PC-3 (cell line): Measurements from ENCODE around the gene CYP27A1. TPM values are rescaled to one million over a fixed set of nuclear protein-coding genes. Genes with fewer than 3 reads are reported as not detected.

Experiments
- ATAC-seq: fragments of 200-7000 bp; cut with Tn5 transposase; 2 replicates; pipeline ENCODE4 v1.9.1; 2020; ENCODE audit warnings: mild to moderate bottlenecking, moderate library complexity
- BruUV-seq: library from RNA; stranded (reverse); fragments of 400-500 nt; replicated peaks from 2 replicates; lab custom pipeline; 2021; lab: Mats Ljungman, UMichigan
- CTCF ChIA-PET: fragments of 300-600 bp; sonication (Branson Sonifier 250); formaldehyde crosslinking; loops from one replicate; lab custom pipeline; 2022; ENCODE audit warnings: antibody characterized with exemption; lab: Charles Lee
- POLR2A ChIA-PET: fragments of 300-600 bp; sonication (Branson Sonifier 250); formaldehyde crosslinking; loops from one replicate; lab custom pipeline; 2022; ENCODE audit warnings: antibody characterized with exemption; ENCODE audit not compliant: unreplicated experiment; lab: Charles Lee
- DNase-seq: peaks from one replicate; pipeline ENCODE4 v3.0.0-alpha.2; 2015
- H2AFZ ChIP-seq: fragments of 300-600 bp; sonication (generic); 2 replicates; pipeline ENCODE4 v1.6.0; 2016; ENCODE audit warnings: antibody characterized with exemption, low read length
- H3F3A ChIP-seq: fragments of 300-600 bp; sonication (generic); one replicate; pipeline ENCODE4 v1.6.0; 2017; ENCODE audit warnings: antibody characterized with exemption, low read length, control low read depth, mild to moderate bottlenecking; ENCODE audit not compliant: unreplicated experiment
- H3K27ac ChIP-seq: fragments of 300-600 bp; sonication (generic); 2 replicates; pipeline ENCODE4 v1.5.1; 2016; ENCODE audit warnings: mild to moderate bottlenecking, low read length
- H3K27me3 ChIP-seq: fragments of 300-600 bp; sonication (generic); 2 replicates; pipeline ENCODE4 v1.6.1; 2016; ENCODE audit warnings: low read length, mixed read lengths
- H3K36me3 ChIP-seq: fragments of 300-600 bp; sonication (generic); 2 replicates; pipeline ENCODE4 v1.6.1; 2016; ENCODE audit warnings: low read depth, mixed run types, low read length, mixed read lengths
- H3K4me1 ChIP-seq: fragments of 300-600 bp; sonication (generic); 2 replicates; pipeline ENCODE4 v1.5.1; 2016; ENCODE audit warnings: low read length; ENCODE audit not compliant: insufficient read depth
- H3K4me2 ChIP-seq: fragments of 300-600 bp; sonication (generic); 2 replicates; pipeline ENCODE4 v1.6.0; 2016; ENCODE audit warnings: low read length
- H3K4me3 ChIP-seq: fragments of 300-600 bp; sonication (generic); 2 replicates; pipeline ENCODE4 v1.5.1; 2016; ENCODE audit warnings: mild to moderate bottlenecking, low read length, mixed read lengths
- H3K79me2 ChIP-seq: fragments of 300-600 bp; sonication (generic); 2 replicates; pipeline ENCODE4 v1.6.1; 2017; ENCODE audit warnings: low read length, mixed read lengths
- H3K9ac ChIP-seq: fragments of 300-600 bp; sonication (generic); 2 replicates; pipeline ENCODE4 v1.6.0; 2016; ENCODE audit warnings: mild to moderate bottlenecking, low read length
- H3K9me2 ChIP-seq: fragments of 300-600 bp; sonication (generic); replicated peaks from 2 replicates; pipeline ENCODE4 v1.6.1; 2016; ENCODE audit warnings: mixed run types, low read length, mixed read lengths
- H3K9me3 ChIP-seq: fragments of 300-600 bp; sonication (generic); 2 replicates; pipeline ENCODE4 v1.6.1; 2016; ENCODE audit warnings: low read length, mixed read lengths
- H4K20me1 ChIP-seq: fragments of 300-600 bp; sonication (generic); 2 replicates; pipeline ENCODE4 v1.6.1; 2016; ENCODE audit warnings: low read length, mixed read lengths
- CTCF ChIP-seq: fragments of 300-600 bp; sonication (generic); conservative IDR thresholded peaks from 2 replicates; pipeline ENCODE4 v1.5.1; 2017; ENCODE audit warnings: antibody characterized with exemption, low read depth, mild to moderate bottlenecking, low read length
- EZH2 ChIP-seq: fragments of 300-600 bp; sonication (generic); IDR thresholded peaks from one replicate; pipeline ENCODE4 v1.6.1; 2017; ENCODE audit warnings: antibody characterized with exemption, mild to moderate bottlenecking, low read length; ENCODE audit not compliant: unreplicated experiment
- EZH2phosphoT487 ChIP-seq: fragments of 300-600 bp; sonication (generic); IDR thresholded peaks from 2 replicates; pipeline ENCODE4 v1.6.1; 2018; ENCODE audit warnings: mild to moderate bottlenecking, antibody characterized with exemption, low read length, borderline replicate concordance
- intact Hi-C: fragments of 100-400 bp; cut with micrococcal nuclease; formaldehyde crosslinking; loops from 2 replicates; pipeline ENCODE4 v1.9.0; 2023
- total RNA-seq: library from RNA; depleted of rRNA; stranded (reverse); fragments of >200 nt; gene quantifications from 2 replicates; pipeline ENCODE4 v1.2.3, GENCODE V29; 2014

Gene CYP27A1
- total RNA-seq, 1 experiment from 2014 or later = 6.0 TPM

GRCh38 chr2:218860950-218861381 lies 79.0 kb downstream of the CYP27A1 start:
- ChIA-PET CTCF (interaction anchor here (0.6 kb wide), 1 partner anchor 37 kb away, joined by 13 read pairs; no protein-coding TSS in a partner anchor), POLR2A (no interaction called here)
- intact Hi-C loops = no loop called here
- Histone ChIP-seq H3K4me2 (no peak overlapping the region), H3K27me3 (peaks cover 30% of the 10 kb centered on the region), H4K20me1 (no peaks in the 10 kb centered on the region), H3K4me3 (no peak overlapping the region), H3K79me2 (no peaks in the 10 kb centered on the region), H2AFZ (no peak overlapping the region), H3K4me1 (no peaks in the 10 kb centered on the region), H3K9me2 (no peaks in the 10 kb centered on the region), H3K9ac (no peak overlapping the region), H3K9me3 (no peaks in the 10 kb centered on the region), H3K36me3 (no peaks in the 10 kb centered on the region), H3K27ac (no peak overlapping the region), H3F3A (no peaks in the 10 kb centered on the region)
- DNase-seq (no peak), ATAC-seq (no peak)
- TF ChIP-seq CTCF = no peak
- TF ChIP-seq EZH2 = no peak
- no peak for TF ChIP-seq EZH2phosphoT487
- BruUV-seq = no TSS peak

GRCh38 chr2:218861645-218862318 lies 79.8 kb downstream of the CYP27A1 start:
- CTCF ChIA-PET = no interaction called here
- ATAC-seq (no peak), DNase-seq (no peak)
- no peak overlapping the region for H2AFZ ChIP-seq
- no peak overlapping the region for H3K9ac ChIP-seq
- H3F3A ChIP-seq = no peaks in the 10 kb centered on the region
- intact Hi-C loops = no loop called here
- H3K4me3 ChIP-seq = no peak overlapping the region
- POLR2A ChIA-PET = no interaction called here
- no peaks in the 10 kb centered on the region for H3K79me2 ChIP-seq
- H3K27ac ChIP-seq = no peak overlapping the region
- no peaks in the 10 kb centered on the region for H3K36me3 ChIP-seq
- peaks cover 30% of the 10 kb centered on the region for H3K27me3 ChIP-seq
- H3K9me3 ChIP-seq = no peaks in the 10 kb centered on the region
- no peak overlapping the region for H3K4me2 ChIP-seq
- H3K4me1 ChIP-seq = no peaks in the 10 kb centered on the region
- no peaks in the 10 kb centered on the region for H4K20me1 ChIP-seq
- TF ChIP-seq EZH2phosphoT487 (no peak), CTCF (no peak), EZH2 (no peak)
- no peaks in the 10 kb centered on the region for H3K9me2 ChIP-seq
- no TSS peak for BruUV-seq

GRCh38 chr2:218863021-218863520 lies 81.1 kb downstream of the CYP27A1 start:
- BruUV-seq = no TSS peak

More at GRCh38 chr2:218863021-218863520, 81.1 kb downstream of the CYP27A1 start:
- ATAC-seq (no peak), DNase-seq (no peak)
- intact Hi-C loops = no loop called here
- Histone ChIP-seq H3K4me1 (no peaks in the 10 kb centered on the region), H4K20me1 (no peaks in the 10 kb centered on the region), H3K4me3 (no peak overlapping the region), H3K36me3 (no peaks in the 10 kb centered on the region), H3K9ac (no peak overlapping the region), H3K4me2 (no peak overlapping the region), H3K79me2 (no peaks in the 10 kb centered on the region), H3F3A (no peaks in the 10 kb centered on the region), H3K27me3 (peaks cover 30% of the 10 kb centered on the region), H3K9me3 (no peaks in the 10 kb centered on the region), H3K9me2 (no peaks in the 10 kb centered on the region), H2AFZ (no peak overlapping the region), H3K27ac (no peak overlapping the region)
- CTCF ChIA-PET = no interaction called here
- POLR2A ChIA-PET = no interaction called here
- TF ChIP-seq CTCF (no peak), EZH2phosphoT487 (no peak), EZH2 (no peak)
